Activated CD8-positive, alpha-beta memory T cell treated with anti-CD3 and anti-CD28 coated beads for 24 hours (primary cell): ENCODE data around the gene TMEM63A.
"Not testable (repeated sequence)": the region's sequence is repeated elsewhere in the genome, so short reads cannot be mapped to it uniquely, and the experiment has no call there.

Source experiments
- DNase-seq: peaks from one replicate; pipeline ENCODE4 v3.0.0-alpha.2; 2020

TMEM63A gene

GRCh38 chr1:225842788-225843425 lies 39.3 kb downstream of the TMEM63A start:
- DNase-seq: no peak

GRCh38 chr1:225842074-225842473 lies 40.1 kb downstream of the TMEM63A start:
- no peak for DNase-seq

- DNase-seq: no peak
These were observed 41.5 kb downstream of the TMEM63A start for GRCh38 chr1:225840713-225841112.

- DNase-seq: no peak
These were observed 42.0 kb downstream of the TMEM63A start for GRCh38 chr1:225840223-225840610.

- DNase-seq: no peak
These were observed 43.4 kb downstream of the TMEM63A start for GRCh38 chr1:225838793-225839192.

- not testable (repeated sequence) for DNase-seq
These were observed 45.9 kb downstream of the TMEM63A start for GRCh38 chr1:225836296-225836695.

GRCh38 chr1:225835856-225836255 lies 46.3 kb downstream of the TMEM63A start:
- no peak for DNase-seq

- DNase-seq: no peak
These were observed 47.5 kb downstream of the TMEM63A start for GRCh38 chr1:225834417-225835329.

GRCh38 chr1:225830841-225831240 lies 51.3 kb downstream of the TMEM63A start:
- no peak for DNase-seq

GRCh38 chr1:225828706-225829345 lies 53.4 kb downstream of the TMEM63A start:
- no peak for DNase-seq

- no peak for DNase-seq
These were observed 55.1 kb downstream of the TMEM63A start for GRCh38 chr1:225827076-225827475.

- no peak for DNase-seq
These were observed 56.6 kb downstream of the TMEM63A start for GRCh38 chr1:225825607-225826007.

- DNase-seq: no peak
These were observed 57.1 kb downstream of the TMEM63A start for GRCh38 chr1:225825078-225825477.

- DNase-seq: no peak
These were observed 57.6 kb downstream of the TMEM63A start for GRCh38 chr1:225824533-225824941.

- DNase-seq: no peak
These were observed 58.3 kb downstream of the TMEM63A start for GRCh38 chr1:225823811-225824261.

GRCh38 chr1:225822655-225823403 lies 59.4 kb downstream of the TMEM63A start:
- no peak for DNase-seq

GRCh38 chr1:225820522-225821120 lies 61.6 kb downstream of the TMEM63A start:
- DNase-seq: no peak

- no peak for DNase-seq
These were observed 62.6 kb downstream of the TMEM63A start for GRCh38 chr1:225819346-225820192.

GRCh38 chr1:225818229-225818628 lies 64.0 kb downstream of the TMEM63A start:
- DNase-seq: no peak

GRCh38 chr1:225817611-225818061 lies 64.5 kb downstream of the TMEM63A start:
- no peak for DNase-seq
